GM19043 (cell line): ENCODE data around the gene HYAL1.
"Not testable (repeated sequence)": the region's sequence is repeated elsewhere in the genome, so short reads cannot be mapped to it uniquely, and the experiment has no call there.

Experiments
- ATAC-seq: cut with Tn5 transposase; IDR thresholded peaks from one replicate; pipeline ENCODE4 v1.9.1; 2021; ENCODE audit warnings: low read depth; ENCODE audit not compliant: unreplicated experiment

Gene HYAL1

GRCh38 chr3:50275141-50275995, 28.0 kb downstream of the HYAL1 start:
- ATAC-seq, result no peak

- ATAC-seq, result no peak
These were observed 28.8 kb downstream of the HYAL1 start for GRCh38 chr3:50274371-50275104.

GRCh38 chr3:50273689-50274065, 29.7 kb downstream of the HYAL1 start:
- ATAC-seq, result no peak

GRCh38 chr3:50272911-50273688, 30.3 kb downstream of the HYAL1 start:
- ATAC-seq, result peak; percentile 79

GRCh38 chr3:50272538-50272910, 30.9 kb downstream of the HYAL1 start:
- ATAC-seq, result not testable (repeated sequence)

- ATAC-seq, result no peak
These were observed 31.9 kb downstream of the HYAL1 start for GRCh38 chr3:50271314-50271936.

GRCh38 chr3:50270422-50271224, 32.8 kb downstream of the HYAL1 start:
- no peak for ATAC-seq

GRCh38 chr3:50269977-50270413, 33.4 kb downstream of the HYAL1 start:
- ATAC-seq, result no peak

- no peak for ATAC-seq
These were observed 33.9 kb downstream of the HYAL1 start for GRCh38 chr3:50269460-50269859.

- ATAC-seq, result no peak
These were observed 34.5 kb downstream of the HYAL1 start, which contains the start of gene SEMA3B for GRCh38 chr3:50268703-50269451. TSS of gene SEMA3B (plus strand) at chr3:50269147. CDS start at chr3:50269241, 94 bp downstream.

GRCh38 chr3:50268276-50268675, 35.1 kb downstream of the HYAL1 start:
- ATAC-seq, result no peak

- no peak for ATAC-seq
These were observed 36.0 kb downstream of the HYAL1 start for GRCh38 chr3:50267280-50267913.

GRCh38 chr3:50266836-50267235, 36.5 kb downstream of the HYAL1 start:
- ATAC-seq, result no peak

GRCh38 chr3:50266017-50266416, 37.4 kb downstream of the HYAL1 start:
- ATAC-seq, result no peak

- no peak for ATAC-seq
These were observed 37.8 kb downstream of the HYAL1 start for GRCh38 chr3:50265571-50265970.

GRCh38 chr3:50264964-50265485, 38.3 kb downstream of the HYAL1 start:
- ATAC-seq, result no peak

- ATAC-seq, result no peak
These were observed 38.9 kb downstream of the HYAL1 start for GRCh38 chr3:50264383-50264963.
